HL-60/S4 treated with phorbol 12-myristate 13-acetate at 8.2 ng/mL for 4 days and 3 days (cell line): ENCODE measurements around the gene ATPAF2.

Experiments
- in situ Hi-C: fragments of 300-500 bp; cut with MboI; formaldehyde crosslinking; loops from 2 replicates; pipeline ENCODE4 v1.15.0; 2022; ENCODE audit warnings: low sequenced_read_pairs

Gene ATPAF2

DNA sequence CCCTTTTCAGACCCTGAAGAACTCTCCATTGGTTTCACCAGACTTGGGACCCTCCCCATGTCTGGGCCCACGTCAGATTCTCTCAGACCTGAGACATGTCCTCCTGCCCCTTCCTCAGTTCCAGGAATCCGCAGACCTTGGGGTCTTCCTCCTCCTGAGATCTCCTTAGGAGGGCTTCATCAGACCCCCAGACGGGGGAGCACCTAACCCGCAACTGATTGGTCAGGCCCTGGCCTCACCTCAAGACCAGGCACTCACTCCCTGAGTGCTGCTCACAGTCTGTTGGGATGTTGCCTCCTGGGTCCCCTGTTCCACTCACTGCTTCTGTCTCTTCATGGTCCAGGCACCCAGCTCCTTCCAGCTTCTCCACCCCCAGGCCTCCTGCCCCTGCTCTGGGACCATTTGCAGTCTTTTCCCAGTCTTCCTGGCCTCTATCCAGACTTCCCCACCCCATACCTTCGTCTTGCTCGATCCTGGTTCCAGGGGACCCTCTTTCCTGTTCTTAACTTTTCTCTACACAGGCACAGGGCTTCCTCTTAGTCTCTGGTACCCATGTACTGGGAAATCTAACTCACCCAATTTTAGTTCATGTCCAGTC is 1.4 kb upstream of the ATPAF2 start:
- in situ Hi-C loops, result loop anchor here (25.0 kb wide), 1 partner anchor 353 kb away; the partner anchor contains the start of gene RAI1

GRCh38 chr17:18039535-18040260 is 730 bp upstream of the ATPAF2 start:
- in situ Hi-C loops, result loop anchor here (25.0 kb wide), 1 partner anchor 352 kb away; the partner anchor contains the start of gene RAI1

- in situ Hi-C loops, result loop anchor here (25.0 kb wide), 1 partner anchor 351 kb away; the partner anchor contains the start of gene RAI1
These were observed 668 bp downstream of the ATPAF2 start for GRCh38 chr17:18038149-18038850.

GRCh38 chr17:18037486-18037885 is 1.5 kb downstream of the ATPAF2 start:
- in situ Hi-C loops, result loop anchor here (25.0 kb wide), 1 partner anchor 350 kb away; the partner anchor contains the start of gene RAI1

DNA sequence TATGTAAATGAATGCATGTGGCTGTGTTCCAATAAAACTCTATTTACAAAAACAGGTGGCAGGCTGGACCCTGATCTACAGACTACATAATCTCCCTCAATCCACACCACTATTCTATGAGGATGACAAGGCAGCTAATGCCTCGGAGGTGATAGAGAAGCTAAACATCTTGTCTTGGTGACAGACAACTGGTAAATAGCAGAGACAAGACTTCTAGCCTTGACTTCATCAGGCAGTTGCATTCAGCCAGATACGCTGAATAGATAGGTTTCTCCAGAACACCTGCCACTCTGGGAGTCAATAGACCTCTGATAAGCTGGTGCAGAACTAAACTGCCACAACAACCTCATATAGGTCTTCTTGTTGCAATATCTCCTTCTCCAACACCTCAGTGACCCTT is 3.3 kb downstream of the ATPAF2 start:
- in situ Hi-C loops, result loop anchor here (25.0 kb wide), 1 partner anchor 348 kb away; the partner anchor contains the start of gene RAI1

- in situ Hi-C loops, result loop anchor here (25.0 kb wide), 1 partner anchor 346 kb away; the partner anchor contains the start of gene RAI1
These were observed 5.4 kb downstream of the ATPAF2 start for GRCh38 chr17:18033442-18034099.

DNA sequence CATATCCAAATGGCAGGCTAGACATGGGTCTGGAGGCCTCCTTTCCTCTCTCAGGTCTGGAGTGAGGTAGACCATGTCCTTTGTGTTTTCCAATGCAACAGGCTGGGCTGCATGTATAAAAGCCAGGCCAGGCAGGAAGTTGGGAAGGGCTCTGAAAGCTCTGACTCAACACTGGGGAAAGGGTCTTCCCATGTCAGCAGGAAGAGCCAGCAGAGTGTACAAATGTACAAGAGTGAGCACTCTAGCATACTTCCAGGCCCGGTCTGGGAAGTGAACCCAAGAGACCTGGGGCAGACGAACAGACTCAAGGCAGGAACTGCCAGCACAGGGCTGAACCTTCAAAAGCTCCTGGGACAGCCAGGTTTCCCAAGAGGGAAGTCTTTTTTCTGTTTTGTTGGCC is 7.0 kb downstream of the ATPAF2 start:
- in situ Hi-C loops, result loop anchor here (25.0 kb wide), 1 partner anchor 345 kb away; the partner anchor contains the start of gene RAI1

DNA sequence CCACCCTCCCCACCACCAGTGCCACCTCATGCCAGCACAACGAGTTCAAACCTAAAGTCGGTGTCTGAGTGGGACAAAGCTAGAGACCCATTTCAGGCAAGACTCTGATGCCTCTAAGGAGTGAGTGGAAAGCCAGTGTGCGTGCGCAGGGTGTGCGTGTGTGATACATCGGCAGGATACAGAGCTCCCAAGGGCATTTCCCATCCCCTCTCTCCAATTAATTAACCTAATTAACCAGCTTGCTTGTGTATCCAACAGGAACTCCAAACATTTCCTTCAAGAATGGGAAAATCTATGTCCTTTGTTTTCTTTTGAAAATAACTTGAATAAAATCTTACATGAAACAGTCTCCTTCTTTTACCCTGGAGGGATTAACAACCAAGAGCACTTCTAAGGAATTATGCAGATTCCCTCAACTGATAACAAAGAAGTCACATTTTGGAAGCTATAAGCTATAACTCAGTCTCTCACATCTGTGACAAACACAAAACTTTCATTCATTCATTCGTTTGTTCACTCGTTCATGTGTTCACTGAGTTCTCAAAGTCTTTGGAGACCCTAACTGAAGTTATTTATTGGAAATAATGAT is 9.9 kb downstream of the ATPAF2 start:
- in situ Hi-C loops, result loop anchor here (25.0 kb wide), 1 partner anchor 342 kb away; the partner anchor contains the start of gene RAI1

DNA sequence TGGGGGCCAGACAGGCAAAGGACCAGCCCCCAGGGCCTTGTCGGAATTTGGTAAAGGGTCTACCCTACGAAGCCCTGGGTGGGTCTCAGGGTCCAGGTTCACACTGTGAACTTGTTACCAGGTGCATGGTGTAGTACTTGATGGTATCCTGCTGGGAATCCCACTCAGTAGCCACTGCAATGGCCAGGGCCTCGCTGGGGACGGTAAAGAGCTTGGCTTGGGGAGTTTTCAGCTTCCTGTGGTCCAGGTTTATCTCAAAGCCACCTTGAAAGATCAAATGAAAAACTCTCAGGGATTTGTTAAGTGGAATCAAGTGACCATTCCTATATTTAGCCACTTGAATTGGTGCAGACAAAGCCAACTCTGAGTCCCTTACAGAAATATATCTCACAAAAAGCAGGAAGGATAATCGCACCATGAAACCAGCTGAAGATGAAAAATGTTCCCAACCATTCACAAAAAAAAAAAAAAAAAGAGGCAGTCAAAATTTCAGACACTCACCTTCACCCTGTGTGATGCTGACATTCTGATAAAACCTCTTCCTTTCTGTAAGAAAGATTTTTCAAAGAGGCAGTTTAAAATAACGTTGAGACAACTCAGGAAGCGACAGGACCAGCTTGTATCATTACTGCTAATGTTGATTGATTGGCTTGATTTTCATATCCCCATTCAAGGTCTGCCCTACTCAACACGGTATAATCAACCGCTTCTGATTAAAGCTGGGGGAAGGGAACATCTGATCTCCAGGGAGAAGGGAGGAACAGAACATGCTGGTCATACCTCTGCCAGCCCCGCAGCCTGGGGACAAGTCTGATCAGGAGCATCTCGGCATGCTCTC is 10.6 kb downstream of the ATPAF2 start:
- in situ Hi-C loops, result loop anchor here (25.0 kb wide), 1 partner anchor 341 kb away; the partner anchor contains the start of gene RAI1

GRCh38 chr17:18027280-18027679 is 11.7 kb downstream of the ATPAF2 start:
- in situ Hi-C loops, result loop anchor here (25.0 kb wide), 1 partner anchor 340 kb away; the partner anchor contains the start of gene RAI1

- in situ Hi-C loops, result loop anchor here (25.0 kb wide), 1 partner anchor 339 kb away; the partner anchor contains the start of gene RAI1
These were observed 12.8 kb downstream of the ATPAF2 start for GRCh38 chr17:18025945-18026776.

DNA sequence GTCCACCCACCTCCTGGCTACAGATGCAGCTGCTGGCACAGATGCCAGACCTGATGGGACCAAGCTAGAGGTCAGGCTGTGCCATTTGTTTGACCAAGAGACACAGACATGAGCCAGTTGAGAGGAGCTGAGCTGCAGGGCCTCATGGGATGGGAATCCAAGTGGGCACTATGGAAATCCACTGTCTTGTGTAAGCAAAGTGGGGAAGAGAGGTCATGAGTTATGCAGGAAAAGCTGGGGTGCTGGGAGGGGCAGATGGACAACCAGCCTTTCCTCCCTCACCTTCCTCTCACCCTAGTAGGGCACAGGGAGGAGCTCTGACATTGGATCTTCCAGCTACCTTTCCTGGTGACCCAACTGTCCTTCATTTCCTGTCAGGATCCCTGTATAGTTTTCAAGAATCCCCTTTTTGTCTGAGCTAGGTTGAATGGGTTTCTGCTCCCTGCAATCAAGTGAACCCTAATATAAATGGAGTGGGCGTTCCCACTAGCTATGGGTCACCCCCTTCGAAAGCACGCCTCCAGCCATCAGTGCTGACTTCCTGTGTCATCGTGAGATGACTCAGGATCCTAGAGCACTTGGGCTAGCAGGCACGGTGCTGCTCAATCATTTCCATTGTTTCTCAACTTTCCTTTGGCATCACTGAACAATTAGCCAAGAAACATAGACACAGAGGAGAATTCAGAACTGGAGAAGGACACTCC is 13.6 kb downstream of the ATPAF2 start:
- in situ Hi-C loops, result loop anchor here (25.0 kb wide), 1 partner anchor 338 kb away; the partner anchor contains the start of gene RAI1

- in situ Hi-C loops, result no loop called here
These were observed 17.6 kb downstream of the ATPAF2 start for GRCh38 chr17:18021372-18021771.

DNA sequence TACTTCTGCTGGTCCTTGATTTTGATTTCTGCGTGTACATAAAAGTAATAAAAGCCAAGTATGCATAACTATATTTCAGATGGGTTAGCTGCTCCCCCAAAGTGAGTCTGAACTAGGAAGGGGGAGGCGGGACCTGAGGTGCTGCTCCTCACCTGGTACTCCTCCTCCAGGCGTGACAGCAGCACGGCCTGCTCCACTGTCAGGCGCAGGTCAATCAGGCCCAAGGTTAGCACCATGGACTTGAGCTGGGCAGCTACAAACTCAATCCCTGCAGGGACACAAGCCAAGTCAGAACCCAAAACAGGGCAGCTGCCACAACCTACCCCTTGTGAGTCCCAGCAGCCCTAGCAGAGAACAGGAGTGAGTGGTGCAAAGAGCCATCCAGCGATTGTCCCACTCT is 18.0 kb downstream of the ATPAF2 start:
- in situ Hi-C loops, result no loop called here

- in situ Hi-C loops, result no loop called here
These were observed 19.2 kb downstream of the ATPAF2 start for GRCh38 chr17:18019838-18020154.

GRCh38 chr17:18018411-18018921 is 20.5 kb downstream of the ATPAF2 start:
- in situ Hi-C loops, result no loop called here

- in situ Hi-C loops, result no loop called here
These were observed 21.0 kb downstream of the ATPAF2 start for GRCh38 chr17:18017958-18018357.

GRCh38 chr17:18016426-18016825 is 22.5 kb downstream of the ATPAF2 start:
- in situ Hi-C loops, result no loop called here
